ENCODE data around the gene RBFOX1.

DNA sequence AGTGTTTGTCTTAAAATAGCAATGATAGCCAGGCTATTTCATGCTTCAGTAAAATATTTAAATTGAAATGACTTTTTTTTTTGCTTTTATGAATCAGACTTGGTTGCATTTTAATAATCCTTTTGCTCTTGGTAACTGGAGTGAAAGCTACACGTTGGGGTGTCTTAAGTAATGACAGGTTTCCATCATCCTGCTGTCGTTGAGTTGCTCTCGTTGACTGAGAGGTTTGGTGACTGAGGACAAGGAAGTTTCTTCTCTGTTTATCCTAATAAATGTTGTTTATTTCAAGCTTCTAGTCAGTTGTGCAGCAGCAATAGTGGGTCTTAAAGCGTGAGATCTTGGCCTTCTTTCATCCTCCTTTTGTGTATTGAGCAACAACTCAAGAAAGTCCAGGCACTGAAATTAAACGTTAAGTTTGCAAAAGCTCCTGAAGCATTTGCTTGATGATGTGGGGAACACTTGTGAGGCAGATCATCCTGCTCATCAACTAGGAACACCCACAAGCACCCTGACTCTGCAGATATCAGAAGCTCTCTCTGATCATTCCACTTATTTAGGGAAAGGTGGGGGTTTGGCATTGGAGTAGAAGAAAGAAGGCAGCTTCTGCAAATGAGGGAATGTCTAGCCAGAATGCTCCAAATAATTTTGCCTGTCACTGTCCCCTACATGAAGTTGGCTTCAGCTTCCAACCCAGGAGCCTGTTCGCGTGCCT, 179.1 kb downstream of the RBFOX1 start:
- TF ChIP-seq, protein P1, sequence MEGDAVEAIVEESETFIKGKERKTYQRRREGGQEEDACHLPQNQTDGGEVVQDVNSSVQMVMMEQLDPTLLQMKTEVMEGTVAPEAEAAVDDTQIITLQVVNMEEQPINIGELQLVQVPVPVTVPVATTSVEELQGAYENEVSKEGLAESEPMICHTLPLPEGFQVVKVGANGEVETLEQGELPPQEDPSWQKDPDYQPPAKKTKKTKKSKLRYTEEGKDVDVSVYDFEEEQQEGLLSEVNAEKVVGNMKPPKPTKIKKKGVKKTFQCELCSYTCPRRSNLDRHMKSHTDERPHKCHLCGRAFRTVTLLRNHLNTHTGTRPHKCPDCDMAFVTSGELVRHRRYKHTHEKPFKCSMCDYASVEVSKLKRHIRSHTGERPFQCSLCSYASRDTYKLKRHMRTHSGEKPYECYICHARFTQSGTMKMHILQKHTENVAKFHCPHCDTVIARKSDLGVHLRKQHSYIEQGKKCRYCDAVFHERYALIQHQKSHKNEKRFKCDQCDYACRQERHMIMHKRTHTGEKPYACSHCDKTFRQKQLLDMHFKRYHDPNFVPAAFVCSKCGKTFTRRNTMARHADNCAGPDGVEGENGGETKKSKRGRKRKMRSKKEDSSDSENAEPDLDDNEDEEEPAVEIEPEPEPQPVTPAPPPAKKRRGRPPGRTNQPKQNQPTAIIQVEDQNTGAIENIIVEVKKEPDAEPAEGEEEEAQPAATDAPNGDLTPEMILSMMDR (IDR thresholded peaks at IDR 0.05), result no peak
- no peak for TF ChIP-seq EZH2 (IDR thresholded peaks at IDR 0.05; ENCODE audit: borderline replicate concordance, insufficient read depth, low read depth, low read length, poor library complexity, severe bottlenecking)
